ENCODE results near the gene CMTM8.

Gene CMTM8

GRCh38 chr3:32276279-32276841, 37.9 kb downstream of the CMTM8 start:
- DNase-seq (ENCODE audit: low read depth in 2 of 2, low spot score in 1 of 2) = no peak

- no peak for DNase-seq (ENCODE audit: low read depth in 2 of 2, low spot score in 1 of 2)
Observed at GRCh38 chr3:32278714-32279113, 40.2 kb downstream of the CMTM8 start.

GRCh38 chr3:32280262-32280910, 41.9 kb downstream of the CMTM8 start:
- DNase-seq (ENCODE audit: low read depth in 2 of 2, low spot score in 1 of 2) = no peak

GRCh38 chr3:32281570-32282106, 43.2 kb downstream of the CMTM8 start:
- DNase-seq (ENCODE audit: low read depth in 2 of 2, low spot score in 1 of 2) = no peak

- no peak for DNase-seq (ENCODE audit: low read depth in 2 of 2, low spot score in 1 of 2)
Observed at GRCh38 chr3:32282578-32283154, 44.2 kb downstream of the CMTM8 start.

- no peak for DNase-seq (ENCODE audit: low read depth in 2 of 2, low spot score in 1 of 2)
Observed at GRCh38 chr3:32283304-32283703, 44.8 kb downstream of the CMTM8 start.

GRCh38 chr3:32284443-32285212, 46.1 kb downstream of the CMTM8 start:
- DNase-seq (ENCODE audit: low read depth in 2 of 2, low spot score in 1 of 2) = no peak

- no peak for DNase-seq (ENCODE audit: low read depth in 2 of 2, low spot score in 1 of 2)
Observed at GRCh38 chr3:32285891-32286290, 47.4 kb downstream of the CMTM8 start.

- no peak for DNase-seq (ENCODE audit: low read depth in 2 of 2, low spot score in 1 of 2)
Observed at GRCh38 chr3:32288819-32289218, 50.3 kb downstream of the CMTM8 start.

GRCh38 chr3:32290619-32291018, 52.1 kb downstream of the CMTM8 start:
- no peak for DNase-seq (ENCODE audit: low read depth in 2 of 2, low spot score in 1 of 2)

- DNase-seq (ENCODE audit: low read depth in 2 of 2, low spot score in 1 of 2) = no peak
Observed at GRCh38 chr3:32292085-32292796, 53.8 kb downstream of the CMTM8 start.

- no peak for DNase-seq (ENCODE audit: low read depth in 2 of 2, low spot score in 1 of 2)
Observed at GRCh38 chr3:32293903-32294302, 55.4 kb downstream of the CMTM8 start.

- peak in 1 of 2 donors; percentile 40 for DNase-seq (ENCODE audit: low read depth in 2 of 2, low spot score in 1 of 2)
Observed at GRCh38 chr3:32296251-32297204, 58.0 kb downstream of the CMTM8 start.

- DNase-seq (ENCODE audit: low read depth in 2 of 2, low spot score in 1 of 2) = no peak
Observed at GRCh38 chr3:32297366-32297765, 58.9 kb downstream of the CMTM8 start.

GRCh38 chr3:32301426-32301825, 62.9 kb downstream of the CMTM8 start:
- no peak for DNase-seq (ENCODE audit: low read depth in 2 of 2, low spot score in 1 of 2)

- DNase-seq (ENCODE audit: low read depth in 2 of 2, low spot score in 1 of 2) = no peak
Observed at GRCh38 chr3:32302601-32303398, 64.3 kb downstream of the CMTM8 start.

- DNase-seq (ENCODE audit: low read depth in 2 of 2, low spot score in 1 of 2) = no peak
Observed at GRCh38 chr3:32303399-32303747, 64.9 kb downstream of the CMTM8 start.

GRCh38 chr3:32303977-32304881, 65.7 kb downstream of the CMTM8 start:
- no peak for DNase-seq (ENCODE audit: low read depth in 2 of 2, low spot score in 1 of 2)

Measured in stimulated activated CD8-positive, alpha-beta memory T cell treated with anti-CD3 and anti-CD28 coated beads, Interleukin-4, amount 100 ng/mL, for 1 hour (primary cell).